ENCODE data around the gene GORASP2. TPM values are rescaled to one million over a fixed set of nuclear protein-coding genes. Genes with fewer than 3 reads are reported as not detected.

GORASP2 gene
- total RNA-seq, 2 experiments from 2014 or later = 87.3 to 95.7 TPM

GRCh38 chr2:170969872-170970496 is 40.9 kb downstream of the GORASP2 start:
- Histone ChIP-seq H3K4me1 (ENCODE audit: insufficient read depth, low read length) (peaks cover 16% of the 10 kb centered on the region), H3K4me3 (ENCODE audit: low read length) (no peak overlapping the region), H3K36me3 (ENCODE audit: insufficient read depth, low read length) (peaks cover 28% of the 10 kb centered on the region), H3K27me3 (ENCODE audit: control insufficient read depth in 1 of 2, insufficient read depth in 2 of 2, low read length in 2 of 2) (no peaks in the 10 kb centered on the region), H3K27ac (ENCODE audit: low read depth in 1 of 2, low read length in 2 of 2) (no peak overlapping the region), H3K9me3 (ENCODE audit: control insufficient read depth in 1 of 2, insufficient read depth in 1 of 2, low read length in 2 of 2) (no peaks in the 10 kb centered on the region)
- CTCF ChIA-PET = no interaction called here
- no peak for TF ChIP-seq CTCF (IDR thresholded peaks at IDR 0.05)
- DNase-seq (no peak), ATAC-seq (ENCODE audit: poor library complexity) (no peak)
- H3K9me3 Mint-ChIP-seq = no peaks in the 10 kb centered on the region
- POLR2A ChIA-PET = no interaction called here
- H3K27me3 Mint-ChIP-seq = no peaks in the 10 kb centered on the region
- no peak overlapping the region for H3K4me3 Mint-ChIP-seq
- peaks cover 29% of the 10 kb centered on the region for H3K36me3 Mint-ChIP-seq (ENCODE audit: low read depth)
- no peak overlapping the region for H3K27ac Mint-ChIP-seq
- intact Hi-C loops (cut with DNase I, micrococcal nuclease) = loop anchor here (5.0 to 10.0 kb wide), 2 partner anchors 38 to 355 kb away; no protein-coding TSS in a partner anchor
- peaks cover 12% of the 10 kb centered on the region for H3K4me1 Mint-ChIP-seq (ENCODE audit: low read depth)

- peaks cover 18% of the 10 kb centered on the region for H3K36me3 Mint-ChIP-seq (ENCODE audit: low read depth)
- ATAC-seq (ENCODE audit: poor library complexity) (no peak), DNase-seq (no peak)
- H3K4me3 Mint-ChIP-seq = no peak overlapping the region
- no peaks in the 10 kb centered on the region for H3K27me3 ChIP-seq (ENCODE audit: control insufficient read depth in 1 of 2, insufficient read depth in 2 of 2, low read length in 2 of 2)
- peaks cover 16% of the 10 kb centered on the region for H3K4me1 ChIP-seq (ENCODE audit: insufficient read depth, low read length)
- TF ChIP-seq CTCF (IDR thresholded peaks at IDR 0.05) = no peak
- no peaks in the 10 kb centered on the region for H3K27me3 Mint-ChIP-seq
- no peak overlapping the region for H3K27ac ChIP-seq (ENCODE audit: low read depth in 1 of 2, low read length in 2 of 2)
- no peak overlapping the region for H3K4me3 ChIP-seq (ENCODE audit: low read length)
- CTCF ChIA-PET = no interaction called here
- H3K27ac Mint-ChIP-seq = no peak overlapping the region
- H3K9me3 ChIP-seq (ENCODE audit: control insufficient read depth in 1 of 2, insufficient read depth in 1 of 2, low read length in 2 of 2) = no peaks in the 10 kb centered on the region
- intact Hi-C loops (cut with DNase I, micrococcal nuclease) = loop anchor here in 1 of 2 experiments (10.0 kb wide), 1 partner anchor 354 kb away; no protein-coding TSS in a partner anchor
- peaks cover 12% of the 10 kb centered on the region for H3K4me1 Mint-ChIP-seq (ENCODE audit: low read depth)
- H3K36me3 ChIP-seq (ENCODE audit: insufficient read depth, low read length) = peaks cover 17% of the 10 kb centered on the region
- H3K9me3 Mint-ChIP-seq = no peaks in the 10 kb centered on the region
- POLR2A ChIA-PET = no interaction called here
These were observed 42.0 kb downstream of the GORASP2 start for GRCh38 chr2:170971071-170971470.

- ChIA-PET POLR2A (interaction anchor here (0.7 to 3.7 kb wide), 8 partner anchors 43 to 461 kb away, joined by 3 to 29 read pairs (median 10); partner anchors contain the start of genes DCAF17, GORASP2, METTL8 and TLK1), CTCF (interaction anchor here (0.7 to 3.5 kb wide), 22 partner anchors 9 to 1109 kb away, joined by 3 to 30 read pairs (median 4); partner anchors contain the start of genes DCAF17, GORASP2 and METTL8)
- no peak for TF ChIP-seq CTCF (IDR thresholded peaks at IDR 0.05)
- H3K27me3 ChIP-seq (ENCODE audit: control insufficient read depth in 1 of 2, insufficient read depth in 2 of 2, low read length in 2 of 2) = no peaks in the 10 kb centered on the region
- Mint-ChIP-seq H3K4me3 (peak overlapping the region; percentile 86), H3K9me3 (no peaks in the 10 kb centered on the region), H3K4me1 (ENCODE audit: low read depth) (peaks cover 12% of the 10 kb centered on the region), H3K27ac (peak overlapping the region; percentile 54), H3K36me3 (ENCODE audit: low read depth) (peaks cover 3% of the 10 kb centered on the region), H3K27me3 (no peaks in the 10 kb centered on the region)
- H3K4me3 ChIP-seq (ENCODE audit: low read length) = peak overlapping the region; percentile 86
- H3K4me1 ChIP-seq (ENCODE audit: insufficient read depth, low read length) = peaks cover 16% of the 10 kb centered on the region
- no peaks in the 10 kb centered on the region for H3K9me3 ChIP-seq (ENCODE audit: control insufficient read depth in 1 of 2, insufficient read depth in 1 of 2, low read length in 2 of 2)
- peaks cover 5% of the 10 kb centered on the region for H3K36me3 ChIP-seq (ENCODE audit: insufficient read depth, low read length)
- ATAC-seq (ENCODE audit: poor library complexity) = no peak
- intact Hi-C loops (cut with DNase I, micrococcal nuclease) = loop anchor here (1.0 to 10.0 kb wide), 6 partner anchors 44 to 444 kb away; no protein-coding TSS in a partner anchor
- DNase-seq = peak in 1 of 14 experiments; percentile 24
- peak overlapping the region in 1 of 2 donors; percentile 31 for H3K27ac ChIP-seq (ENCODE audit: low read depth in 1 of 2, low read length in 2 of 2)
These were observed 43.5 kb downstream of the GORASP2 start for GRCh38 chr2:170972296-170973224.

All from CD4-positive, alpha-beta T cell (primary cell).